ENCODE results near the gene HRC. TPM values are rescaled to one million over a fixed set of nuclear protein-coding genes. Genes with fewer than 3 reads are reported as not detected.
A peak's percentile ranks its signal among the peaks of the same experiment; 100 is the strongest.
"Not testable (repeated sequence)": the region's sequence is repeated elsewhere in the genome, so short reads cannot be mapped to it uniquely, and the experiment has no call there.

Gene HRC
- total and polyA plus RNA-seq, 2 donors (not counting 3 experiments of a cell fraction or from before 2014, with no cell fraction given), result not detected

DNA sequence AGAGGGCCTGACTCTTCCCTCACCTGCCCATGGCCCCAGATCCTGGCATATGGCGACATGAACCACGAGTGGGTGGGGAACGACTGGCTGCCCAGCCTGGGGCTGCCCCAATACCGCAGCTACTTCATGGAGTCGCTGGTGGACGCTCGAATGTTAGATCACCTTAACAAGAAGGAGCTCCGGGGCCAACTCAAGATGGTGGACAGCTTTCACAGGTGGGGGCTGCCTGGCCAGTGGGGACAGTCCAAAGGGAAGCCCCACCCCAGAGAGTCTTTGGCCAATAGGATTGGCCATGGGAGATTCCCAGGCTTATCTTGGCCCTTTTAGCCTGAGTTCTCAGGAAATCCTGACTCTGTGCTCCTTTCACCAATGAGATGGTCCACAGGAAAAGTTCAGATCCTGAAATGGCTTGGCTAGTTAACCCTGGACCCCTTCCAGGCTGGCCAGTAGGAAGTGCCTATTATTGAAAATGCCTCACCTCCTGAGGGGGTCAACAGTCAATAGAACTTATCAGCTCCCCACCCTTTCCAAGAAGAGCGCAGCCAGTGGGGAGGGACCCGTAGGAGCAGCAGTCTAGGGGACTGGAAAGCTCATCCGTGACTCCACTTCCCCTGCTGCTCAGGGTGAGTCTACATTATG, 7.0 kb downstream of the HRC start:
- FAIRE-seq (peak; percentile 76), DNase-seq (ENCODE audit: low read depth, low spot score) (peak; percentile 50)
- CTCF ChIA-PET, result interaction anchor here (1.0 to 5.1 kb wide), 9 partner anchors 9 to 148 kb away, joined by 3 to 56 read pairs (median 5); partner anchors contain the start of gene LIN7B
- intact Hi-C loops (cut with micrococcal nuclease) (no loop called here), dilution Hi-C loops (cut with MboI; ENCODE audit: extremely low pct_ligation_motif_present, low sequenced_read_pairs) (no loop called here)
- Histone ChIP-seq H3K4me3 (replicated peaks in 1 of 3; ENCODE audit: insufficient read depth in 1 of 3, low read depth in 1 of 3, low read length in 3 of 3) (no peak overlapping the region), H3K36me3 (ENCODE audit: control insufficient read depth in 2 of 2, extremely low read depth in 1 of 2, insufficient read depth in 2 of 2, low read length in 2 of 2) (no peaks in the 10 kb centered on the region), H2AFZ (ENCODE audit: low read depth, low read length) (peak overlapping the region; percentile 20), H4K20me1 (replicated peaks; ENCODE audit: control insufficient read depth, extremely low read depth, insufficient read depth, low read length) (no peaks in the 10 kb centered on the region), H3K27me3 (ENCODE audit: control insufficient read depth in 2 of 2, insufficient read depth in 2 of 2, low read length in 2 of 2) (peaks cover 2 to 5% of the 10 kb centered on the region in 2 experiments), H3K4me1 (ENCODE audit: control insufficient read depth, extremely low read depth, insufficient read depth, low read length) (peaks cover 28% of the 10 kb centered on the region), H3K9me1 (replicated peaks; ENCODE audit: control insufficient read depth, extremely low read depth, insufficient read depth, low read length) (no peaks in the 10 kb centered on the region), H3K27ac (ENCODE audit: insufficient read depth, low read depth, low read length) (no peak overlapping the region), H3K9ac (replicated peaks; ENCODE audit: extremely low read depth, insufficient read depth, low read length) (no peak overlapping the region), H3K4me2 (ENCODE audit: insufficient read depth, low read length) (no peak overlapping the region), H3K79me2 (ENCODE audit: control insufficient read depth, insufficient read depth, low read length) (no peaks in the 10 kb centered on the region), H3K9me3 (replicated peaks; ENCODE audit: control insufficient read depth, insufficient read depth, low read length) (no peaks in the 10 kb centered on the region)
- TF ChIP-seq, protein P1, sequence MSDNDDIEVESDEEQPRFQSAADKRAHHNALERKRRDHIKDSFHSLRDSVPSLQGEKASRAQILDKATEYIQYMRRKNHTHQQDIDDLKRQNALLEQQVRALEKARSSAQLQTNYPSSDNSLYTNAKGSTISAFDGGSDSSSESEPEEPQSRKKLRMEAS (IDR thresholded peaks at IDR 0.05; ENCODE audit: insufficient read depth, insufficient read length), result no peak
- TF ChIP-seq EZH2 (IDR thresholded peaks at IDR 0.05; ENCODE audit: borderline replicate concordance, low read depth, low read length, severe bottlenecking) (no peak), POLR2AphosphoS5 (IDR thresholded peaks at IDR 0.05; ENCODE audit: insufficient read depth, low read depth, low read length) (no peak), FOS (IDR thresholded peaks at IDR 0.05; ENCODE audit: borderline replicate concordance, insufficient read depth, low read length) (no peak), MYC (IDR thresholded peaks at IDR 0.05; ENCODE audit: low read depth, low read length) (no peak), JUN (IDR thresholded peaks at IDR 0.05; ENCODE audit: borderline replicate concordance, insufficient read depth, insufficient read length, low read depth) (no peak)
- POLR2A ChIA-PET, result interaction anchor here (1.1 kb wide), 1 partner anchor 50 kb away, joined by 3 read pairs; no protein-coding TSS in a partner anchor
- BruUV-seq (replicated peaks), result no TSS peak

DNA sequence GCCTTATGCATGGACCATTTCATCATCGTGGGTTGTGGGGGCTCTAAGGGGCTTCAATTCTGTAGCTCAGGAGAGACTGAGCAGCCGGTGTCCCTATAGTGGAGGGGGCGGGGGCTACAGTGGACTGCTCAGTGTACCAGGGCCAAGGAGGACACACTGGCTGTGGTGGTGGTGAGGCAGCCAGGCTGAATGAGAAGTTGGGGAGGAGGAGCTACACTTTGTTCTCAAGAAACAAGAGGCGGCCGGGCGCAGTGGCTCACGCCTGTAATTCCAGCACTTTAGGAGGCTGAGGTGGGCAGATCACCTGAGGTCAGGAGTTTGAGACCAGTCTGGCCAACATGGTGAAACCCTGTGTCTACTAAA, 8.8 kb downstream of the HRC start:
- intact Hi-C loops (cut with micrococcal nuclease), result loop anchor here (1.0 kb wide), 1 partner anchor 72 kb away; no protein-coding TSS in a partner anchor
- H3K79me2 ChIP-seq (ENCODE audit: control insufficient read depth, insufficient read depth, low read length); dilution Hi-C loops (cut with MboI; ENCODE audit: extremely low pct_ligation_motif_present, low sequenced_read_pairs); BruUV-seq (replicated peaks); DNase-seq (ENCODE audit: low read depth, low spot score); H3K36me3 ChIP-seq (ENCODE audit: control insufficient read depth in 2 of 2, extremely low read depth in 1 of 2, insufficient read depth in 2 of 2, low read length in 2 of 2); H4K20me1 ChIP-seq (replicated peaks; ENCODE audit: control insufficient read depth, extremely low read depth, insufficient read depth, low read length); H3K27ac ChIP-seq (ENCODE audit: insufficient read depth, low read depth, low read length); FAIRE-seq; H3K9ac ChIP-seq (replicated peaks; ENCODE audit: extremely low read depth, insufficient read depth, low read length); H3K9me1 ChIP-seq (replicated peaks; ENCODE audit: control insufficient read depth, extremely low read depth, insufficient read depth, low read length); H3K27me3 ChIP-seq (ENCODE audit: control insufficient read depth in 2 of 2, insufficient read depth in 2 of 2, low read length in 2 of 2); H3K4me3 ChIP-seq (replicated peaks in 1 of 3; ENCODE audit: insufficient read depth in 1 of 3, low read depth in 1 of 3, low read length in 3 of 3); H3K9me3 ChIP-seq (replicated peaks; ENCODE audit: control insufficient read depth, insufficient read depth, low read length); H3K4me2 ChIP-seq (ENCODE audit: insufficient read depth, low read length): not testable (repeated sequence)
- H3K4me1 ChIP-seq (ENCODE audit: control insufficient read depth, extremely low read depth, insufficient read depth, low read length), result peaks cover 28% of the 10 kb centered on the region
- POLR2A ChIA-PET, result interaction anchor here (0.7 kb wide), 1 partner anchor 51 kb away, joined by 4 read pairs; no protein-coding TSS in a partner anchor
- peak overlapping the region; percentile 59 for H2AFZ ChIP-seq (ENCODE audit: low read depth, low read length)
- CTCF ChIA-PET, result interaction anchor here (0.6 to 5.1 kb wide), 22 partner anchors 9 to 147 kb away, joined by 3 to 56 read pairs (median 6); partner anchors contain the start of genes HRC, LIN7B, PPFIA3 and TRPM4

Measured in endothelial cell of umbilical vein (primary cell).